NCI-H2196 treated with DMSO at 0.1 percent for 48 hours (cell line): ENCODE results near the gene RBP5.

Source experiments
- DNase-seq: peaks from one replicate; lab custom pipeline; 2025; ENCODE audit not compliant: unreplicated experiment; lab: John Stamatoyannopoulos, UW

The RBP5 gene

GRCh38 chr12:7128681-7129286, at the start of gene RBP5:
RBP5 (minus strand) TSS chr12:7128889; CDS start chr12:7128775, 114 bp downstream.
- no peak for DNase-seq

- DNase-seq = no peak
These were observed 49.8 kb upstream of the RBP5 start for GRCh38 chr12:7178481-7178880.

GRCh38 chr12:7176595-7176994, 47.9 kb upstream of the RBP5 start:
- no peak for DNase-seq

GRCh38 chr12:7175493-7175892, 46.8 kb upstream of the RBP5 start:
- DNase-seq = no peak

- no peak for DNase-seq
These were observed 43.2 kb upstream of the RBP5 start for GRCh38 chr12:7171854-7172253.

- no peak for DNase-seq
These were observed 41.3 kb upstream of the RBP5 start for GRCh38 chr12:7169951-7170350.

- DNase-seq = peak; percentile 31
These were observed 34.0 kb upstream of the RBP5 start for GRCh38 chr12:7162691-7163114.

GRCh38 chr12:7161811-7162210, 33.1 kb upstream of the RBP5 start:
- no peak for DNase-seq

- DNase-seq = no peak
These were observed 32.6 kb upstream of the RBP5 start for GRCh38 chr12:7161327-7161726.

- no peak for DNase-seq
These were observed 31.5 kb upstream of the RBP5 start for GRCh38 chr12:7160183-7160582.

- DNase-seq = no peak
These were observed 30.3 kb upstream of the RBP5 start for GRCh38 chr12:7158781-7159609.

GRCh38 chr12:7157391-7157790, 28.7 kb upstream of the RBP5 start:
- DNase-seq = no peak

GRCh38 chr12:7156259-7157197, 27.8 kb upstream of the RBP5 start:
- DNase-seq = no peak

- DNase-seq = peak; percentile 77
These were observed 26.9 kb upstream of the RBP5 start for GRCh38 chr12:7155471-7156034.

GRCh38 chr12:7154901-7155470, 26.3 kb upstream of the RBP5 start:
- DNase-seq = no peak

GRCh38 chr12:7154042-7154441, 25.4 kb upstream of the RBP5 start:
- no peak for DNase-seq

GRCh38 chr12:7152818-7153217, 24.1 kb upstream of the RBP5 start:
- DNase-seq = no peak

- no peak for DNase-seq
These were observed 22.8 kb upstream of the RBP5 start for GRCh38 chr12:7151532-7151931.

GRCh38 chr12:7150841-7151240, 22.2 kb upstream of the RBP5 start:
- no peak for DNase-seq

- no peak for DNase-seq
These were observed 21.7 kb upstream of the RBP5 start for GRCh38 chr12:7150356-7150755.

- no peak for DNase-seq
These were observed 18.2 kb upstream of the RBP5 start for GRCh38 chr12:7146906-7147305.
